ENCODE measurements around the gene ZBTB8B.
"Not testable (repeated sequence)": the region's sequence is repeated elsewhere in the genome, so short reads cannot be mapped to it uniquely, and the experiment has no call there.

Gene ZBTB8B

GRCh38 chr1:32464716-32465577, at the start of gene ZBTB8B:
Gene ZBTB8B (plus strand): TSS chr1:32465072. CDS start chr1:32470625, 5,553 bp downstream.
- DNase-seq = no peak

GRCh38 chr1:32421775-32422174, 43.1 kb upstream of the ZBTB8B start:
- DNase-seq = no peak

- no peak for DNase-seq
These were observed 38.2 kb upstream of the ZBTB8B start for GRCh38 chr1:32426489-32427255.

GRCh38 chr1:32427264-32427963, 37.5 kb upstream of the ZBTB8B start:
- no peak for DNase-seq

GRCh38 chr1:32431736-32432400, 33.0 kb upstream of the ZBTB8B start:
- no peak for DNase-seq

GRCh38 chr1:32438136-32438535, 26.7 kb upstream of the ZBTB8B start:
- DNase-seq = no peak

- not testable (repeated sequence) for DNase-seq
These were observed 26.1 kb upstream of the ZBTB8B start for GRCh38 chr1:32438777-32439176.

- not testable (repeated sequence) for DNase-seq
These were observed 23.4 kb upstream of the ZBTB8B start for GRCh38 chr1:32441467-32441866.

- no peak for DNase-seq
These were observed 17.2 kb upstream of the ZBTB8B start for GRCh38 chr1:32447469-32448185.

GRCh38 chr1:32448186-32448772, 16.6 kb upstream of the ZBTB8B start:
- peak; percentile 23 to 28 for DNase-seq

GRCh38 chr1:32448773-32449456, 16.0 kb upstream of the ZBTB8B start:
- DNase-seq = no peak

GRCh38 chr1:32449457-32449831, 15.4 kb upstream of the ZBTB8B start:
- DNase-seq = not testable (repeated sequence)

- no peak for DNase-seq
These were observed 10.1 kb upstream of the ZBTB8B start for GRCh38 chr1:32454726-32455125.

GRCh38 chr1:32455958-32456357, 8.9 kb upstream of the ZBTB8B start:
- DNase-seq = no peak

- DNase-seq = not testable (repeated sequence)
These were observed 6.1 kb upstream of the ZBTB8B start for GRCh38 chr1:32458798-32459197.

GRCh38 chr1:32462977-32463376, 1.9 kb upstream of the ZBTB8B start:
- not testable (repeated sequence) for DNase-seq

GRCh38 chr1:32464191-32464715, 619 bp upstream of the ZBTB8B start:
- no peak for DNase-seq

- DNase-seq = peak in 1 of 2 experiments; percentile 4
These were observed 684 bp downstream of the ZBTB8B start for GRCh38 chr1:32465578-32465933.

GRCh38 chr1:32466761-32467160, 1.9 kb downstream of the ZBTB8B start:
- no peak for DNase-seq

GRCh38 chr1:32468791-32469190, 3.9 kb downstream of the ZBTB8B start:
- no peak for DNase-seq

GRCh38 chr1:32470431-32470830, 5.6 kb downstream of the ZBTB8B start:
- no peak for DNase-seq

Measured in AML-193 (cell line).